Measurements from ENCODE around the gene VKORC1.

VKORC1 gene

DNA sequence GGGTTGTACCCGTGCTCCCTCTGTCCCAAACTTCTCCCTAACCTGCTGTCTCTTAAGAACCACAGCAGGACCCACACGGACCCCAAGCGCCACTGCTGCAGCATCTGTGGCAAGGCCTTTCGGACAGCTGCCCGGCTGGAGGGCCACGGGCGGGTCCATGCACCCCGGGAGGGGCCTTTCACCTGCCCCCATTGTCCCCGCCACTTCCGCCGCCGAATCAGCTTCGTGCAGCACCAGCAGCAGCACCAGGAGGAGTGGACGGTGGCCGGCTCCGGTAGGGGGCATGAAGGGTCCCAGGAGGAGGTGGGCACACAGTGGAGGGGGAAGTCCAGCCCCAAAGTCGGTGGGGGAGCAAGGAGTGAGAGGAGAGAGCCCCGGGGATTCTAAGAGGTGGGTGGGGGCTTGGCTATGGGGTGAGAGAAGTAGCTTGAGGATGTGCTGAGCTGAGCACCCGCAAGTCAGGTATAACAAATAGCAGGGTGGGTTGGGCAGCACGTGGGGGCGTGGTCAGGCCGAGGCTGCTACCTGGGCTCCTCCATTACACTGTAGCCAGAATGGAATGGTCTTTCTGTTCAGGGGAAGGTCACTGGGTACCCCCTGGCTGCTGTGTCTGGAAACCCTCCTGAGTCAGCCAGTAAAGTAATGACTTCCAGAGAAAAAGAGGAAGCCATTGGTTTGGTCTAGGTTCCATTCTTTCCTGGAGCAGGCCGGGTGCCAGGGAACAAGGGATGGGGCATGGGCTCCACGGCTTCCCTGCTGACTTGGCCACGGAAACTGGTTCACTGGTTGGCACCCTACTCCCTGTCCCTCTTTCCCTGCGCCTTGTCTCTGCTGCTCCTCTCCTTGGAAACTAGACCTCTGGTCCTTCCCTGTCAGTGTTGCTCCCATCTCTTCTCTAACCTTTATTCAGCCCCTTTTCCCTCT is 12.9 kb downstream of the VKORC1 start:
- no peak for DNase-seq

DNA sequence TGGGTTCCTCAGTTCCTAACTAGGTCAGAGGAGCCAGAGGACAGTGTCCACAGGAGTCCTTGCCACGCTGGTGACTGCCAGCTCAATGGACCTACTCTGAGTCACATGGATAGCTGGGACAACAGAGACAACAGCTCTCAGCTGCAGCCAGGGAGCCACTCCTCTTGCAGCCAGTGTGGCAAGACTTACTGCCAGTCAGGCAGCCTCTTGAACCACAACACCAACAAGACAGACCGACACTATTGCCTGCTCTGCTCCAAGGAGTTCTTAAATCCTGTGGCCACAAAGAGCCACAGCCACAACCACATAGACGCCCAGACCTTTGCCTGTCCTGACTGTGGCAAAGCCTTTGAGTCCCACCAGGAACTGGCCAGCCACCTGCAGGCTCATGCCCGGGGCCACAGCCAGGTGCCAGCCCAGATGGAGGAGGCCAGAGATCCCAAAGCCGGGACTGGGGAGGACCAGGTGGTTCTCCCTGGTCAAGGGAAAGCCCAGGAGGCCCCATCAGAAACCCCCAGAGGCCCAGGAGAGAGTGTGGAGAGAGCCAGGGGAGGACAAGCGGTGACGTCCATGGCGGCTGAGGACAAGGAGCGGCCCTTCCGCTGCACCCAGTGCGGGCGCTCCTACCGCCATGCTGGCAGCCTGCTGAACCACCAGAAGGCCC is 13.7 kb downstream of the VKORC1 start:
- no peak for DNase-seq

DNA sequence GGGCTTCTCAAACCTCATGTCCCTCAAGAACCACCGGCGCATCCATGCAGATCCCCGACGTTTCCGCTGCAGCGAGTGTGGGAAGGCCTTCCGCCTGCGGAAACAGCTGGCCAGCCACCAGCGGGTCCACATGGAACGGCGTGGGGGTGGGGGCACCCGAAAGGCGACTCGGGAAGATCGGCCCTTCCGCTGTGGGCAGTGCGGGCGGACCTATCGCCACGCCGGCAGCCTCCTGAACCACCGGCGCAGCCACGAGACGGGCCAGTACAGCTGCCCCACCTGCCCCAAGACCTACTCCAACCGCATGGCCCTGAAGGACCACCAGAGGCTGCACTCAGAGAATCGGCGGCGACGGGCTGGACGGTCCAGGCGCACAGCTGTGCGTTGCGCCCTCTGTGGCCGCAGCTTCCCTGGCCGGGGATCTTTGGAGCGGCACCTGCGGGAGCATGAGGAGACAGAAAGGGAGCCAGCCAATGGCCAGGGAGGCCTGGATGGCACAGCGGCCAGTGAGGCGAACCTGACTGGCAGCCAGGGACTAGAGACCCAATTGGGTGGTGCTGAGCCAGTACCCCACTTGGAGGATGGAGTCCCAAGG is 14.5 kb downstream of the VKORC1 start:
- no peak for DNase-seq

DNA sequence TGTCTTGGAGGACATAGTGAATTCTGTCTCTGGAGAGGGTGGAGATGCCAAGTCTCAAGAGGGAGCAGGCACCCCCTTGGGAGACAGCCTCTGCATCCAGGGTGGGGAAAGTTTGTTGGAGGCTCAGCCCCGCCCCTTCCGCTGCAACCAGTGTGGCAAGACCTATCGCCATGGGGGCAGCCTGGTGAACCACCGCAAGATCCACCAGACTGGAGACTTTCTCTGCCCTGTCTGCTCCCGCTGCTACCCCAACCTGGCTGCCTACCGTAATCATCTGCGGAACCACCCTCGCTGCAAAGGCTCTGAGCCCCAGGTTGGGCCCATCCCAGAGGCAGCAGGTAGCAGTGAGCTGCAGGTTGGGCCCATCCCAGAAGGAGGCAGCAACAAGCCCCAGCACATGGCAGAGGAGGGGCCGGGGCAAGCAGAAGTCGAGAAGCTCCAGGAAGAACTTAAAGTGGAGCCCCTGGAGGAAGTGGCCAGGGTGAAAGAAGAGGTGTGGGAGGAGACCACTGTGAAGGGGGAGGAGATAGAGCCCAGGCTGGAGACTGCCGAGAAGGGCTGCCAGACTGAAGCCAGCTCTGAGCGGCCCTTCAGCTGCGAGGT is 15.2 kb downstream of the VKORC1 start:
- DNase-seq: no peak

DNA sequence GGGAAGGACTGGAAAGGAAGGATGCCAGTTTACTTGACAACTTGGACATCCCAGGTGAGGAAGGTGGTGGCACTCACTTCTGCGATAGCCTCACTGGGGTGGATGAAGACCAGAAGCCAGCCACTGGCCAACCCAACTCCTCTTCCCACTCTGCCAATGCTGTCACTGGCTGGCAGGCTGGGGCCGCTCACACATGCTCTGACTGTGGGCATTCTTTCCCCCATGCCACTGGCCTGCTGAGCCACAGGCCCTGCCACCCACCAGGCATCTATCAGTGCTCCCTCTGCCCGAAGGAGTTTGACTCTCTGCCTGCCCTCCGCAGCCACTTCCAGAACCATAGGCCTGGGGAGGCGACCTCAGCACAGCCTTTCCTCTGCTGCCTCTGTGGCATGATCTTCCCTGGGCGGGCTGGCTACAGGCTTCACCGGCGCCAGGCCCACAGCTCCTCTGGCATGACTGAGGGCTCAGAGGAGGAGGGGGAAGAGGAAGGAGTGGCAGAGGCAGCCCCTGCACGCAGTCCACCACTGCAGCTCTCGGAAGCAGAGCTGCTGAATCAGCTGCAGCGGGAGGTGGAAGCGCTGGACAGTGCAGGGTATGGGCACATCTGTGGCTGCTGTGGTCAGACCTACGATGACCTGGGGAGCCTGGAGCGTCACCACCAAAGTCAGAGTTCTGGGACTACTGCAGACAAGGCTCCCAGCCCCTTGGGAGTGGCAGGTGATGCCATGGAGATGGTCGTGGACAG is 15.8 kb downstream of the VKORC1 start:
- no peak for DNase-seq

DNA sequence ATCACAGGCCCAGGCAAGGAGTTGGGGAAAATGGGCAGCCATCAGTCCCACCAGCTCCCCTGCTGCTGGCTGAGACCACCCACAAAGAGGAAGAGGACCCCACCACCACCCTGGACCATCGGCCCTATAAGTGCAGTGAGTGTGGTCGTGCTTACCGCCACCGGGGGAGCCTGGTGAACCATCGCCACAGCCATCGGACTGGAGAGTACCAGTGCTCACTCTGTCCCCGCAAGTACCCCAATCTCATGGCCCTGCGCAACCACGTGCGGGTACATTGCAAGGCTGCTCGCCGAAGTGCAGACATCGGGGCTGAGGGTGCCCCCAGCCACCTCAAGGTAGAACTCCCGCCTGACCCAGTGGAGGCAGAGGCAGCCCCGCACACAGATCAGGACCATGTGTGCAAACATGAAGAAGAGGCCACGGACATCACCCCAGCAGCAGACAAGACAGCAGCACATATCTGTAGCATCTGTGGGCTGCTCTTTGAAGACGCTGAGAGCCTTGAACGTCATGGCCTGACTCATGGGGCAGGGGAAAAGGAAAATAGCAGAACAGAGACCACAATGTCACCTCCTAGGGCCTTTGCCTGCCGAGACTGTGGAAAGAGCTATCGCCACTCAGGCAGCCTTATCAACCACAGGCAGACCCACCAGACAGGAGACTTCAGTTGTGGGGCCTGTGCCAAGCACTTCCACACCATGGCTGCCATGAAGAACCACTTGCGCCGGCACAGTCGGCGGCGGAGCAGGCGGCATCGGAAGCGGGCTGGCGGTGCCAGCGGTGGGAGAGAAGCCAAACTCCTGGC is 16.8 kb downstream of the VKORC1 start:
- DNase-seq: no peak

DNA sequence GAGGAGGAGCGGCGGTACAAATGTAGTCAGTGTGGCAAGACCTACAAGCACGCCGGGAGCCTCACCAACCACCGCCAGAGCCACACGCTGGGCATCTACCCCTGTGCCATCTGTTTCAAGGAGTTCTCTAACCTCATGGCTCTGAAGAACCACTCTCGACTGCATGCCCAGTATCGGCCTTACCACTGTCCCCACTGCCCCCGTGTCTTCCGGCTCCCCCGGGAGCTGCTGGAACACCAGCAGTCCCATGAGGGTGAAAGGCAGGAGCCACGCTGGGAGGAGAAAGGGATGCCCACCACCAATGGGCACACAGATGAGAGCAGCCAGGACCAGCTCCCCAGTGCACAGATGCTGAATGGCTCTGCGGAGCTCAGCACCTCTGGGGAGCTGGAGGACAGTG is 17.6 kb downstream of the VKORC1 start:
- DNase-seq: no peak

DNA sequence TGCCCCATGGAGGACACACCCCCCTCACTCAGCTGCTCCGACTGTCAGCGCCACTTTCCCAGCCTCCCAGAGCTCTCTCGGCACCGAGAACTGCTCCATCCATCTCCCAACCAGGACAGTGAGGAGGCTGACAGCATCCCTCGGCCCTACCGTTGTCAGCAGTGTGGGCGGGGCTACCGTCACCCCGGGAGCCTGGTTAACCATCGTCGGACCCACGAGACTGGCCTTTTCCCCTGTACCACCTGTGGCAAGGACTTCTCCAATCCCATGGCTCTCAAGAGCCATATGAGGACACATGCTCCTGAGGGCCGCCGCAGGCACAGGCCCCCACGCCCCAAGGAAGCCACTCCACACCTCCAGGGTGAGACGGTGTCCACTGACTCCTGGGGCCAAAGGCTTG is 18.3 kb downstream of the VKORC1 start:
- DNase-seq: no peak

DNA sequence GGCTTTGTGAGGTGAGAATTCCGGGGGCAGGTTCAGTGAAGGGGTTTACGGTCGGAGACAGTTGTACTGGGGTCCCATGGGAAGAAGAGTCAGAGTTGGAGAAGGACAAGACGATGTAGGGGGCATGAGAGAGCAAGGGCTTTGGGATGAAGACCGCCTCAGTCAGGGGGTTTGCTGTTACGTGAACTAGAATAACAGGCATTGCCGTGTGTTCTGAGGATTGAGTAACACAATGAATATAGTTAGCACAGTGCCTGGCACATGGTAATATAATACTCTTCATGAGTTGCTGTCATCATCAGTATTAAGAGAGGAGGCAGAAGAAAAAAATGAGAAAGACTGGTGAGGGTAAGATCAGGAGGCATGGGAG is 19.8 kb downstream of the VKORC1 start:
- DNase-seq: no peak

DNA sequence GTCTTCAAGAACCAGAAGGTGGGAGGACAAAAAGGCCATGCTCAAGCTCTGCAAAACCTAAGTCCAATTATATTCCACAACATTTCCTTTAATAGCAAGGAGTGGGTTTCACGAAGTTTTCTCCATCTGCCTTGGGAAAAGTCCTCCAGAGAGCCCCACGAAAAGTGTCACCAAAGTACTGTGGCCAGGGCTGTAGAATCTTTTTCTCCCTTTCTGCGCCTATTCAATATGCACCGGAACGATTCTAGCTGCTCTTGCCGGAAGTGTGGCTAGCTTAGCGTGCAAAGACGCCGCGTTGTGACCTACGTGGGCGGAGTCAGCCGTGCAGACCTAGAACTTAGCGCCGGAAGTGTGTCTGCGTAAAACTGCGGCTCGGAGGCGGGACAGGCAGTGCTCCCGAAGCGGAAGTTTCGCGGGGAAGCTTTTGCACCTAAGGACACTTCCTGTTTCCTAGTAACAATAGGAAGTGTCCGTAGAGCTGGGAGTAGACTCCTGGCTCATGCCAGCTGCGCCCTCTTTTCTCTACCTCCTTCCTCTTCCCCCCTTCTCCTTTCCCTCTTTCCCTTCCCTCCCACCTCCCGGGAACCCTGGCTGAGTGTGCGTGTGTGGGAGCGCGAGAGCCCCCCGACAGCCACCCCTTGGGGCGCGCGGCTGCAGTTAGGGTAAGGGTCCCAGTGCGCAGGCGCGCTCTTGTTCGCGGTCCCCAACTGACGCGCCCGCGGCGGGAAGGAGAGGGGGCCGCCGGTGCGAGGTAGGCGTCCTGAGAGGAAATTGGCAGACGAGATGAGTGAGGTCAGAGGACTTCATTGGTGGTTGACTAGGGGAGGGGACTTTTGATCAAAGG is 20.4 kb downstream of the VKORC1 start, which contains the start of the genes ZNF646 and ZNF668:
Gene ZNF646, plus strand, starts transcription at position 453 of the 844 bp plus-strand sequence. CDS start 1,903 bp downstream, outside the sequence.
Gene ZNF668, minus strand, starts transcription at position 271 of the 844 bp plus-strand sequence. CDS start 9,781 bp downstream, outside the sequence.
- DNase-seq: peak; percentile 85

DNA sequence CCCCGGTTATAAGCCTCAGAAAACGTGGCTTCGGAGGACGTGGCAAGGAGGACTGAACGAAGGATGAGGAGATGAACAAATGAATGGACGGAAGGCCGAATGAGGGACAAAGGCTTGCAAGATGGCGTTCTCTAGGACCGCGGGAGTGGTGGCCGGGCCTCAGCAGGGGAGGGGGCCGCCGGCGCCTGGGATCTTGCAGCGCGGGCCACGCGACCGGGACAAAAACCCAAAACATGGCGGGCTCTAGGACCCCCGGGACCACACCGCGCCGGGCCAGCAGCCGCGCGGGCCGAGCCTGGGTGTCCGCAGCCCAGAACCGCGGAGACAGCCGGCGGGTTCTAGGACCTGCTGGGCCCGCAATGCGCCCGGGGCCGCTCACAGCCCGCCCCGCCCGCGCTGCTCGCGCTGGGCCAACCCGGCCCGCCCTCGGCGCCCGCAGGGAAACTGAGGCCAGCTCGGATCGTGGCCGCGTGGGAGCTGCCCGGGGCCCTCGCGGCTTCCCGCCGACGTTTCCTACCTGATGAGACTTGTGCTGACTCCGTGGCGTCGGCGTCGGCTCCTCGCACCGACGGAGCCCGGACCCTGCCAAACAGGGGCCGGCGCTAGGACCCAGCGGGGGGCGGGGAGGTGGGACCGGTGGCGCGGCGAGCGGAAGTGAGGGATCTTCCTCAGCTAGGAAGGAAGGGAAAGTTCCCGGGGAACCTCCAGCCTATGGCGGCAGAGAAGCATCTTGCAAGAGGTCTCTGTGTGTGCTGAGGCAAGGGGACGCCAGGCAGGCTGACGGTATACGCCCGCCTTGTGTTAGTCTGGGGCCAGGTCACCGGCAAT is 21.2 kb downstream of the VKORC1 start:
- peak; percentile 39 for DNase-seq

DNA sequence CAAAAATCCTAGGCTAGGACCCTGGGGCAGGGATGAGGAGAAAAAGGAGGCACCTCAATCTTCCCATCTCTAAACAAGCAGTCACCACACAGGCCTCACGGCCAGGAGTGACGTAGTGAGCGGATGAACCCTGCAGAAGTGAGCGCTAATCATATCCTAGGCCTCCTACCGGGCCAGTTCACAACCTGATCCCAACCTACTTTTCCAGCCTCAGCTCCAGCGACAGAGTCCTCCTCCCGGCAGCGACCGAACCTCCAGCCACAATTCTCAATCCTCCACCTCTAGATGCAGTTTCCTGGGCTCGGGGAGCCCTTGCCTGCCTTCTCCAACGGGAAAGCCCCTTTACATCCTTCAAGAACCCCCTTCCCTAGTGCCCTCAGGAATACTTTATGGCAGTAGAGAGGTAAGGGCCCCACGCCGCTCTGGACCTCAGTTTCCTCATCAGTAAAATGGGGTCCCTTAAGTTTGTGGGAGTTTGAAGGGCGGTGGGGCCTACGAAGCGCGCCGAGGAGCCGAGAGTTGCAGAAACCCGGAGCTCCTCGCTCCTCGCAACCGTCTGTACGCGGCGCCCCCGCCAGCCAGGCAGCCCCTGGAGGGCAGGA is 22.0 kb downstream of the VKORC1 start:
- no peak for DNase-seq

DNA sequence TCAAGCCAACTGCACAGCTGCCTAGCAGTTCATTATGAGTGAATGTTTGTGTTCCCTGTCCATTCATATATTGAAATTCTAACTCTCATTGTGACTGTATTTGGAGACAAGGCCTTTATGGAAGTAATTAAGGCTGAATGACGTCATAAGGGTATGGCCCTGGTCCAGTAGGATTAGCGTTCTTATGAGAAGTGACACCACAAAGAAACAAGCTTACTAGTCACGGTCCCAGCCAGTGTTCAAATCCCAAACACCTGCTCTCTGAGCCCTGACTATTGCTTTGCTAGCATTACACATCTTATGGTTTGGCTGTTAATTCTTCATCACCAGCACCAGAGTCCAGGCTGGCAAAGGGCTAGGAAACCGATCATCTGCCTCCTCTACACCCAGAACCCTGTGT is 22.7 kb downstream of the VKORC1 start:
- no peak for DNase-seq

DNA sequence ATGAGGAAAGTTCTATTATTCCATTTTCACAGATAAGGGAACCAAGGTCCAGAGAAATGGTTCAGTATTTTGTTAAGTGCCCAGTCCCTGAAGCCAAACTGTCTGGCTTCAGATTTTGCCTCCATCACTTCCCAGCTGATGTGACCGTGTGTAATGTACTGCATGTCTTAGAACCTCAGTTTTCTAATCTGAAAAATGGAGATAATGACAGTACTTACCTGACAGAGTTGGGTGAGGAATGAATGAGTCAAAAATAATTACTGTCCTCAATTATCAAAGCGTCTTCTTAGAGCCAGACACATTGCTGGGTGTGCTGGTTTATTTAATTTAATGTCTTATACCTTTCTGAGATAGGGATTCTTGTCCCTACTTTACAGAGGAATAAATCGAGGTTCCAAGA is 27.3 kb downstream of the VKORC1 start:
- DNase-seq: no peak

DNA sequence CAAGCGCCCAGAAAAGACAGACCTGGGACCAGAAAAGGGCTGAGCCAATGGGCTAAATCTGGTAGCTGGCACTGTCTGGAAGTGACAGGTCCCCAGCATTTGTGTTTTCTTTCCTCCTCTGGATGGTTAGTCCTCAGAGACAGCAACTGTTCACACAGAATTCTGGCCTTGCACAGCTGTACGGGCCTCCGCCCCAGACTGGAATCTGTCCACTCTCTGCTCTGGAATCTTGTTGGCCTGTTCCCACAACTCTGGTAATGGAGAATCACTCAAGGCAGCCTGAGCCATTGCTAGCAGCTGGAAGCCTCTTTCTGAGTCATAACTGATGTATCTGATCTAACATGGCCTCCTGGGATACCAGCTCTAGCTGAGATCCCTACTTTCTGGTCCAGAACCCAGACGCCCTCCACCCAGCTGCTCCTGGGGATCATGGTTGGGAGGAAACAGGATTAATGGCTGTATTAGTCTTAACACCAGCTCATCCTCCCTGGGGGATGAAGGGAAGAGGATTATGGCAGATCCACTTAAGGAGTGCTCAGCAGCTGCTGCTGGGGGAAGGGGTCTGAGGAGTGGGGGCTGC is 29.6 kb downstream of the VKORC1 start:
- DNase-seq: no peak

DNA sequence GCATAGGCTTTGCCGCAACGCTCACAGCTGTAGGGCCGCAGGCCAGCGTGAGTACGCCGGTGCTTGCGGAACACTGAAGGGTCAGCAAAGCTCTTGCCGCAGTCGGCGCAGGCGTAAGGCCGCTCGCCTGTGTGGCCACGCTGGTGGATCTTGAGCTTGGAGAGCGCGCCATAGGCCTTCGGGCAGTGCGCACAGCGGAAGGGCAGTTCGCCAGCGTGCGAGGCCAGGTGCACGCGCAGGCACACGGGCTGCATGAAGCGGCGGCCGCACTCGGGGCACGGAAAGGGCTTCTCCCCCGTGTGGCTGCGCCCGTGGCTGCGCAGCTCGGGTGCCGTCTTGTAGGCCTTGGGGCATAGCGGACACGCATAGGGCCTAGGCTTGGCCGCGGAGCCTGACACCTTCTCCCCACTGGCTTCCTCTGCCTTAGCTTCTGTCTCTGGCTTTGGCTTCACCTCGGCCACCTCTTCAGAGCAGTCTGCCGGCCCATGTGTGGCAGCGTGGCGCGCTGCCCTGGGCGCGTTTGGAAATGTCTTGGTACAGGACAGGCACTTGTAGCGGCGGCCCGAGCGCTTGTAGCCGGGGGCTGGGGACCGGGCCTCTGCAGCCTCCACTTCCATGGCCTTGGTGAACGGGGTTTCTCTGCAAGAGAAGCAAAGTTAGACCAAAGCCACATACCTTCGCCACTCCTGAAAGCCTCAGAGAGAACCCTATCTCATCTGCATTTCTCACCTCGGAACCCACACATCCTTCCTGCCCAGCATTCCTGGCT is 30.6 kb downstream of the VKORC1 start:
- no peak for DNase-seq

DNA sequence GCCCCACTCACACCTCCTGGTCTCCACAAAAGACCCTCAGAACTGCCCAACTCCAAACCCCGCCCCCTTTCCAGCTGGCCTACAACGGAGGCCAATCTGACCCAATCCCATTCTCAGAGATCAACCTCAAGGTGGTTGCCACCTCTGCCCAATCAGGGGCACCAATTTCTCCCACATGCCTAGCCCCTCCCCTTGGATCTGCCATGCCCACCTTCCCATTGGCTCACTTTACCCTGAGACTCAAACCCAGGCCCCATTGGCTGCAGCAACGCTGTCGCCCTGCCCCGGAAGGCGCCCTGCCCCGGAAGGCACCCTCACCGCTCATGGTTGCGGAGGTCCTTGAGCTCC is 31.1 kb downstream of the VKORC1 start:
- DNase-seq: no peak

DNA sequence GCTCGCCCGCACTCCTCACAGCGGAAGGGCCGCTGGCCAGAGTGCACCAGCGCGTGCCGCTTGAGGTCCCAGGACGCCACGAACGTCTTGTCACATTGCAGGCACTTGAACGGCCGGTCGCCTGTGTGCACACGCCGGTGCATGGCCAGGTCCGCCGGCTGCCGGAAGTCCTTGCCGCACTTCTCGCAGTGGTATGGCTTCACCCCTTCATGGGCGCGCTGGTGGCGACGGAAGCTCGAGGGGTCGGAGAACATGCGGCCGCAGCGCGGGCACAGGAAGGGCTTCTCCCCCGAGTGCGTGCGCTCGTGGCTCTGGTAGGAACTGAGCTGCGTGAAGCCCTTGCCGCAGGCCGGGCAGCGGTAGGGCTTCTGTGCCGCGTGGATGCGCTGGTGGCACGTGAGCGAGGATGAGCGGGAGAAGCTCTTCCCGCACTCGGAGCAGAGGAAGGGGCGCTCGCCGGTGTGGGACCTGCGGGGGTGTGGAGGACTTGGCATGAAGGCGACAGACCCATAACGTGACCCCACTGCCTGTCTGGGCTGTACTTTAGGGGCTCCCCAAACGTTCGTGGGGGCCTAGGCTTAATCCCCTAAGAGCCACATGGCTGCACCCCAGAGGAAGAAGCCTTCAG is 32.7 kb downstream of the VKORC1 start:
- DNase-seq: no peak

Measured in NCI-H2081 treated with DMSO at 0.1 percent for 48 hours (cell line).